ENCODE measurements around the gene AMIGO3. TPM values are rescaled to one million over a fixed set of nuclear protein-coding genes. Genes with fewer than 3 reads are reported as not detected.
A peak's percentile ranks its signal among the peaks of the same experiment; 100 is the strongest.

AMIGO3 gene
- total and polyA plus RNA-seq, 10 of the 15 experiments (the other 5 are each of a cell fraction or from before 2014, with no cell fraction given), result 0.07 to 1.3 (median 0.44) TPM; not detected in 3

DNA sequence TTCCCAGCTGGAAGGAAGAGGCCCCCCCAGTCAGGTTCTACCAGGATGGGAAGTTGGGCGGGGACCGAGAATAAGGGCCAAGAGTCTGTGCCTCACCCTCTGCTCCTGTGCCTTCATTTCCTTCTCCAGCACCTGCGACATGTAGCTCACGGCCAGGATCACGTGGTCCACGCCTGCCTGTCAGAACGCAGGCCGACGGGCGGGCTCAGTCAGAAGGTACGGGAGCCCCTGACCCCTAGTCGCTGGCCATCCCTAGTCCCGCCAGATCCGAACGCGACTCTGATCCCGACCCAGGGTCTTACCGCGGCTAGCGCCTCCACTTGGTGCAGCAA lies 3.8 kb upstream of the AMIGO3 start (continued):
- no peak for TF ChIP-seq HDGF (IDR thresholded peaks at IDR 0.05)
- no peak for TF ChIP-seq ZNF24 (IDR thresholded peaks at IDR 0.05)
- TF ChIP-seq, protein P1, sequence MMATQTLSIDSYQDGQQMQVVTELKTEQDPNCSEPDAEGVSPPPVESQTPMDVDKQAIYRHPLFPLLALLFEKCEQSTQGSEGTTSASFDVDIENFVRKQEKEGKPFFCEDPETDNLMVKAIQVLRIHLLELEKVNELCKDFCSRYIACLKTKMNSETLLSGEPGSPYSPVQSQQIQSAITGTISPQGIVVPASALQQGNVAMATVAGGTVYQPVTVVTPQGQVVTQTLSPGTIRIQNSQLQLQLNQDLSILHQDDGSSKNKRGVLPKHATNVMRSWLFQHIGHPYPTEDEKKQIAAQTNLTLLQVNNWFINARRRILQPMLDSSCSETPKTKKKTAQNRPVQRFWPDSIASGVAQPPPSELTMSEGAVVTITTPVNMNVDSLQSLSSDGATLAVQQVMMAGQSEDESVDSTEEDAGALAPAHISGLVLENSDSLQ (IDR thresholded peaks at IDR 0.05), result peak; percentile 81
- 0 out of 2 replicates have a peak, but pooled peaks have one; percentile 4 for TF ChIP-seq CBFB (IDR thresholded peaks at IDR 0.05; ENCODE audit: low read depth)
- TF ChIP-seq, protein P2, sequence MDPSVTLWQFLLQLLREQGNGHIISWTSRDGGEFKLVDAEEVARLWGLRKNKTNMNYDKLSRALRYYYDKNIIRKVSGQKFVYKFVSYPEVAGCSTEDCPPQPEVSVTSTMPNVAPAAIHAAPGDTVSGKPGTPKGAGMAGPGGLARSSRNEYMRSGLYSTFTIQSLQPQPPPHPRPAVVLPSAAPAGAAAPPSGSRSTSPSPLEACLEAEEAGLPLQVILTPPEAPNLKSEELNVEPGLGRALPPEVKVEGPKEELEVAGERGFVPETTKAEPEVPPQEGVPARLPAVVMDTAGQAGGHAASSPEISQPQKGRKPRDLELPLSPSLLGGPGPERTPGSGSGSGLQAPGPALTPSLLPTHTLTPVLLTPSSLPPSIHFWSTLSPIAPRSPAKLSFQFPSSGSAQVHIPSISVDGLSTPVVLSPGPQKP (IDR thresholded peaks at IDR 0.05; ENCODE audit: low read depth, low read length), result no peak
- TF ChIP-seq, protein P3, sequence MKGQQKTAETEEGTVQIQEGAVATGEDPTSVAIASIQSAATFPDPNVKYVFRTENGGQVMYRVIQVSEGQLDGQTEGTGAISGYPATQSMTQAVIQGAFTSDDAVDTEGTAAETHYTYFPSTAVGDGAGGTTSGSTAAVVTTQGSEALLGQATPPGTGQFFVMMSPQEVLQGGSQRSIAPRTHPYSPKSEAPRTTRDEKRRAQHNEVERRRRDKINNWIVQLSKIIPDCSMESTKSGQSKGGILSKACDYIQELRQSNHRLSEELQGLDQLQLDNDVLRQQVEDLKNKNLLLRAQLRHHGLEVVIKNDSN (IDR thresholded peaks at IDR 0.05; ENCODE audit: borderline replicate concordance, extremely low read length, insufficient read depth, low read depth, low read length), result peak; percentile 91
- TF ChIP-seq CHD1 (IDR thresholded peaks at IDR 0.05; ENCODE audit: low read depth, low read length), result no peak
- peak; percentile 10 to 38; a peak in 1 of 4 replicates for TF ChIP-seq BHLHE40 (IDR thresholded peaks at IDR 0.05; ENCODE audit: borderline replicate concordance in 1 of 2, low read depth in 2 of 2, low read length in 1 of 2)
- peak; percentile 80; the same call in 1 of the 2 replicates for TF ChIP-seq POLR2AphosphoS5 (IDR thresholded peaks at IDR 0.05; ENCODE audit: low read length)
- 0 out of 2 replicates have a peak, but pooled peaks have one; percentile 12 for TF ChIP-seq PAX5 (IDR thresholded peaks at IDR 0.05; ENCODE audit: borderline replicate concordance, low read depth, low read length)
- TF ChIP-seq, protein P4, sequence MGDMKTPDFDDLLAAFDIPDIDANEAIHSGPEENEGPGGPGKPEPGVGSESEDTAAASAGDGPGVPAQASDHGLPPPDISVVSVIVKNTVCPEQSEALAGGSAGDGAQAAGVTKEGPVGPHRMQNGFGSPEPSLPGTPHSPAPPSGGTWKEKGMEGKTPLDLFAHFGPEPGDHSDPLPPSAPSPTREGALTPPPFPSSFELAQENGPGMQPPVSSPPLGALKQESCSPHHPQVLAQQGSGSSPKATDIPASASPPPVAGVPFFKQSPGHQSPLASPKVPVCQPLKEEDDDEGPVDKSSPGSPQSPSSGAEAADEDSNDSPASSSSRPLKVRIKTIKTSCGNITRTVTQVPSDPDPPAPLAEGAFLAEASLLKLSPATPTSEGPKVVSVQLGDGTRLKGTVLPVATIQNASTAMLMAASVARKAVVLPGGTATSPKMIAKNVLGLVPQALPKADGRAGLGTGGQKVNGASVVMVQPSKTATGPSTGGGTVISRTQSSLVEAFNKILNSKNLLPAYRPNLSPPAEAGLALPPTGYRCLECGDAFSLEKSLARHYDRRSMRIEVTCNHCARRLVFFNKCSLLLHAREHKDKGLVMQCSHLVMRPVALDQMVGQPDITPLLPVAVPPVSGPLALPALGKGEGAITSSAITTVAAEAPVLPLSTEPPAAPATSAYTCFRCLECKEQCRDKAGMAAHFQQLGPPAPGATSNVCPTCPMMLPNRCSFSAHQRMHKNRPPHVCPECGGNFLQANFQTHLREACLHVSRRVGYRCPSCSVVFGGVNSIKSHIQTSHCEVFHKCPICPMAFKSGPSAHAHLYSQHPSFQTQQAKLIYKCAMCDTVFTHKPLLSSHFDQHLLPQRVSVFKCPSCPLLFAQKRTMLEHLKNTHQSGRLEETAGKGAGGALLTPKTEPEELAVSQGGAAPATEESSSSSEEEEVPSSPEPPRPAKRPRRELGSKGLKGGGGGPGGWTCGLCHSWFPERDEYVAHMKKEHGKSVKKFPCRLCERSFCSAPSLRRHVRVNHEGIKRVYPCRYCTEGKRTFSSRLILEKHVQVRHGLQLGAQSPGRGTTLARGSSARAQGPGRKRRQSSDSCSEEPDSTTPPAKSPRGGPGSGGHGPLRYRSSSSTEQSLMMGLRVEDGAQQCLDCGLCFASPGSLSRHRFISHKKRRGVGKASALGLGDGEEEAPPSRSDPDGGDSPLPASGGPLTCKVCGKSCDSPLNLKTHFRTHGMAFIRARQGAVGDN (IDR thresholded peaks at IDR 0.05), result 0 out of 2 replicates have a peak, but pooled peaks have one; percentile 30
- TF ChIP-seq, protein P5, sequence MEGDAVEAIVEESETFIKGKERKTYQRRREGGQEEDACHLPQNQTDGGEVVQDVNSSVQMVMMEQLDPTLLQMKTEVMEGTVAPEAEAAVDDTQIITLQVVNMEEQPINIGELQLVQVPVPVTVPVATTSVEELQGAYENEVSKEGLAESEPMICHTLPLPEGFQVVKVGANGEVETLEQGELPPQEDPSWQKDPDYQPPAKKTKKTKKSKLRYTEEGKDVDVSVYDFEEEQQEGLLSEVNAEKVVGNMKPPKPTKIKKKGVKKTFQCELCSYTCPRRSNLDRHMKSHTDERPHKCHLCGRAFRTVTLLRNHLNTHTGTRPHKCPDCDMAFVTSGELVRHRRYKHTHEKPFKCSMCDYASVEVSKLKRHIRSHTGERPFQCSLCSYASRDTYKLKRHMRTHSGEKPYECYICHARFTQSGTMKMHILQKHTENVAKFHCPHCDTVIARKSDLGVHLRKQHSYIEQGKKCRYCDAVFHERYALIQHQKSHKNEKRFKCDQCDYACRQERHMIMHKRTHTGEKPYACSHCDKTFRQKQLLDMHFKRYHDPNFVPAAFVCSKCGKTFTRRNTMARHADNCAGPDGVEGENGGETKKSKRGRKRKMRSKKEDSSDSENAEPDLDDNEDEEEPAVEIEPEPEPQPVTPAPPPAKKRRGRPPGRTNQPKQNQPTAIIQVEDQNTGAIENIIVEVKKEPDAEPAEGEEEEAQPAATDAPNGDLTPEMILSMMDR (IDR thresholded peaks at IDR 0.05 in 2 of 3, conservative IDR thresholded peaks at IDR 0.05 in 1 of 3; ENCODE audit: control insufficient read depth in 2 of 3, extremely low read depth in 1 of 3, insufficient read depth in 1 of 3, low read depth in 3 of 3, low read length in 3 of 3), result no peak
- 0 out of 2 replicates have a peak, but pooled peaks have one; percentile 27 for TF ChIP-seq MXI1 (IDR thresholded peaks at IDR 0.05; ENCODE audit: low read depth, low read length)
- no peak for TF ChIP-seq BCL11A (IDR thresholded peaks at IDR 0.05; ENCODE audit: low read depth, low read length)
- TF ChIP-seq, protein P6, sequence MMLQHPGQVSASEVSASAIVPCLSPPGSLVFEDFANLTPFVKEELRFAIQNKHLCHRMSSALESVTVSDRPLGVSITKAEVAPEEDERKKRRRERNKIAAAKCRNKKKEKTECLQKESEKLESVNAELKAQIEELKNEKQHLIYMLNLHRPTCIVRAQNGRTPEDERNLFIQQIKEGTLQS (IDR thresholded peaks at IDR 0.05; ENCODE audit: borderline replicate concordance, extremely low read depth, low read depth, low read length), result peak; percentile 46; the same call in 1 of the 2 replicates
- TF ChIP-seq GATAD2B (conservative IDR thresholded peaks at IDR 0.05; ENCODE audit: low read depth), result no peak
- TF ChIP-seq, protein P7, sequence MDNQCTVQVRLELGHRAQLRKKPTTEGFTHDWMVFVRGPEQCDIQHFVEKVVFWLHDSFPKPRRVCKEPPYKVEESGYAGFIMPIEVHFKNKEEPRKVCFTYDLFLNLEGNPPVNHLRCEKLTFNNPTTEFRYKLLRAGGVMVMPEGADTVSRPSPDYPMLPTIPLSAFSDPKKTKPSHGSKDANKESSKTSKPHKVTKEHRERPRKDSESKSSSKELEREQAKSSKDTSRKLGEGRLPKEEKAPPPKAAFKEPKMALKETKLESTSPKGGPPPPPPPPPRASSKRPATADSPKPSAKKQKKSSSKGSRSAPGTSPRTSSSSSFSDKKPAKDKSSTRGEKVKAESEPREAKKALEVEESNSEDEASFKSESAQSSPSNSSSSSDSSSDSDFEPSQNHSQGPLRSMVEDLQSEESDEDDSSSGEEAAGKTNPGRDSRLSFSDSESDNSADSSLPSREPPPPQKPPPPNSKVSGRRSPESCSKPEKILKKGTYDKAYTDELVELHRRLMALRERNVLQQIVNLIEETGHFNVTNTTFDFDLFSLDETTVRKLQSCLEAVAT (IDR thresholded peaks at IDR 0.05), result 0 out of 2 replicates have a peak, but pooled peaks have one; percentile 24

Measured in GM12878 (cell line).